SU-DHL-6 (cell line): ENCODE results near the gene MTG2.

Experiments
- H2AFZ ChIP-seq: fragments of 200-600 bp; sonication (generic); 2 replicates; pipeline ENCODE4 v1.6.1; 2014; ENCODE audit warnings: low read depth, mild to moderate bottlenecking, moderate library complexity, mixed read lengths, antibody characterized with exemption, low read length; ENCODE audit not compliant: severe bottlenecking
- H3F3A ChIP-seq: fragments of 200-600 bp; shearing (Covaris generic); 2 replicates; pipeline ENCODE4 v1.6.0; 2016; ENCODE audit warnings: antibody characterized with exemption, mild to moderate bottlenecking; ENCODE audit not compliant: insufficient read depth
- H3K27ac ChIP-seq: fragments of 200-600 bp; sonication (generic); 2 replicates; pipeline ENCODE4 v1.5.1; 2016; ENCODE audit warnings: low read depth, mild to moderate bottlenecking, low read length, moderate library complexity, mixed read lengths
- H3K27me3 ChIP-seq: fragments of 200-600 bp; sonication (generic), shearing (Covaris generic); 2 replicates; pipeline ENCODE4 v1.6.0; 2014; ENCODE audit warnings: mild to moderate bottlenecking, low read length
- H3K36me3 ChIP-seq: fragments of 200-600 bp; sonication (generic); 2 replicates; pipeline ENCODE4 v1.6.1; 2014; ENCODE audit warnings: mild to moderate bottlenecking, low read length, mixed read lengths
- H3K4me2 ChIP-seq: fragments of 300-600, 200-600 bp; shearing (Covaris generic), sonication (generic); 2 replicates; pipeline ENCODE4 v1.6.0; 2014; ENCODE audit warnings: low read length, low read depth, mild to moderate bottlenecking; ENCODE audit not compliant: poor library complexity, severe bottlenecking
- H3K4me3 ChIP-seq: fragments of 200-600 bp; sonication (generic); 2 replicates; pipeline ENCODE4 v1.5.1; 2014; ENCODE audit warnings: antibody characterized with exemption, low read length, mild to moderate bottlenecking, mixed read lengths; ENCODE audit not compliant: insufficient read depth, poor library complexity, severe bottlenecking
- H3K79me2 ChIP-seq: fragments of 200-600 bp; sonication (generic); 2 replicates; pipeline ENCODE4 v1.6.1; 2014; ENCODE audit warnings: mild to moderate bottlenecking, low read length, moderate library complexity; ENCODE audit not compliant: insufficient read depth
- H3K9ac ChIP-seq: fragments of 200-600 bp; sonication (generic); 2 replicates; pipeline ENCODE4 v1.7.0; 2014; ENCODE audit warnings: mild to moderate bottlenecking, low read length
- H3K9me2 ChIP-seq: fragments of 200-600 bp; sonication (generic); replicated peaks from 2 replicates; pipeline ENCODE4 v1.6.1; 2014; ENCODE audit warnings: low read length; ENCODE audit not compliant: insufficient read depth
- H3K9me3 ChIP-seq: fragments of 200-600 bp; sonication (generic); 2 replicates; pipeline ENCODE4 v1.6.1; 2014; ENCODE audit warnings: low read length, mixed read lengths; ENCODE audit not compliant: insufficient read depth
- H4K20me1 ChIP-seq: fragments of 200-600 bp; sonication (generic); 2 replicates; pipeline ENCODE4 v1.6.1; 2014; ENCODE audit warnings: low read depth, mild to moderate bottlenecking, antibody characterized with exemption, low read length, moderate library complexity, mixed read lengths
- CTCF ChIP-seq: fragments of 200-600 bp; sonication (generic); IDR thresholded peaks from one replicate; pipeline ENCODE4 v1.5.1; 2017; ENCODE audit warnings: antibody characterized with exemption, mild to moderate bottlenecking, low read length, moderate library complexity; ENCODE audit not compliant: insufficient read depth, poor library complexity, severe bottlenecking
- EZH2phosphoT487 ChIP-seq: fragments of 200-600 bp; sonication (generic), shearing (Covaris generic); conservative IDR thresholded peaks from 2 replicates; pipeline ENCODE4 v1.6.1; 2018; ENCODE audit warnings: mild to moderate bottlenecking, antibody characterized with exemption, low read length, moderate library complexity, mixed read lengths

The MTG2 gene

GRCh38 chr20:62200491-62201172, 17.8 kb downstream of the MTG2 start:
- H2AFZ ChIP-seq = no peak overlapping the region
- no peaks in the 10 kb centered on the region for H3K36me3 ChIP-seq
- no peak overlapping the region for H3K9ac ChIP-seq
- H3K9me3 ChIP-seq = no peaks in the 10 kb centered on the region
- no peak overlapping the region for H3K4me2 ChIP-seq
- H3K27me3 ChIP-seq = no peaks in the 10 kb centered on the region
- TF ChIP-seq CTCF (no peak), EZH2phosphoT487 (no peak)
- no peaks in the 10 kb centered on the region for H3K79me2 ChIP-seq
- no peak overlapping the region for H3K4me3 ChIP-seq
- no peak overlapping the region for H3K27ac ChIP-seq
- H4K20me1 ChIP-seq = no peaks in the 10 kb centered on the region
- no peaks in the 10 kb centered on the region for H3K9me2 ChIP-seq
- H3F3A ChIP-seq = no peaks in the 10 kb centered on the region

DNA sequence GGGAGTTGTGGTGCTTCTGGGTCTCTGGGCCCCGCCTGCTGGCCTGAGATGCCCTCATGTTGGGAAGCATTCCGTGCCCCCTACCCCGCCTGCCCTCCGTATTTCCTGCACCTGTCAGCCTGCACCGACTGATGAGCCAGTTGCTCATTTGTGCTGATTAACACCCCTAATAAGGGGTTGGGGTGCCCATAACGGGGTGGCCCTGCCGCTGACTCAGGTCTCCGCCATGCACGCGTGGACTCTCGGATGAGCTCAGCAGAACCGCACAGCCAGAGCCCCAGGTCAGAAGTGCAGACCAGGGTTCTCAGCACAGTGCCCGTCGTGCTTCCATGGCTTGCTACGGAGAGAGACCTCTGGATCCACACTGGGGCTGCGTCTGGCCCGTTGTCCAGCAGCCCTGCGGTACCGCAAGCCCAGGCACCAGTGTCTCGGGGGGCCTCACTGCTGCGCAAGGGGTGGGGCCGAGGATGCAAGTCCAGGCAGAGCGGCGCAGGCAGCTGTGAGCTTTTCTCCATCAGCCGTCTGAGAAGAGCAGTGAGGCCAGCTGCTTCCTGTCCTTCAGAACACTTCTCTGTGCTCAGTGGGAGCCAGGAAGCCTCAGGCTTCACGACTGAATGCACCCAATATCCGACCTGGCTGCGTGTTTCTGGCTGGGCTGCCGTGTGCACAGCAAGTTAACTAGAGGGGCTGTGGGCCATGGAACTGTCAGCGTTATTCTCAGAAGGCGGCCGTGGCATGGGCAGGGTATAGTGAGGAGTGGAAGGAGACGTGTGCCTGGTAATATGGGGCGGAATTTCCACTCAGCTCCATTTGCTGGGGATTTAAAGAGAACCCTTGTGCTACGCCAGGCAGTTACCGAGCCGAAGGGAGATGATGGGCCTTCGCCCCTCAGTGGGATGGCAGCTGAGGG, 18.6 kb downstream of the MTG2 start:
- no peak overlapping the region for H3K4me2 ChIP-seq
- H3K27ac ChIP-seq = no peak overlapping the region
- H3K36me3 ChIP-seq = no peaks in the 10 kb centered on the region
- no peaks in the 10 kb centered on the region for H4K20me1 ChIP-seq
- H3K79me2 ChIP-seq = no peaks in the 10 kb centered on the region
- H2AFZ ChIP-seq = no peak overlapping the region
- H3K9me3 ChIP-seq = no peaks in the 10 kb centered on the region
- TF ChIP-seq EZH2phosphoT487 (no peak), CTCF (no peak)
- no peaks in the 10 kb centered on the region for H3F3A ChIP-seq
- H3K4me3 ChIP-seq = no peak overlapping the region
- H3K9ac ChIP-seq = no peak overlapping the region
- H3K27me3 ChIP-seq = no peaks in the 10 kb centered on the region
- no peaks in the 10 kb centered on the region for H3K9me2 ChIP-seq

GRCh38 chr20:62202083-62202395, 19.2 kb downstream of the MTG2 start:
- no peaks in the 10 kb centered on the region for H3K36me3 ChIP-seq

More at GRCh38 chr20:62202083-62202395, 19.2 kb downstream of the MTG2 start:
- Histone ChIP-seq H3K9me3 (no peaks in the 10 kb centered on the region), H3K27ac (no peak overlapping the region), H4K20me1 (no peaks in the 10 kb centered on the region), H3K27me3 (no peaks in the 10 kb centered on the region), H3K9me2 (no peaks in the 10 kb centered on the region), H3K4me3 (no peak overlapping the region), H3F3A (no peaks in the 10 kb centered on the region), H2AFZ (no peak overlapping the region), H3K9ac (no peak overlapping the region), H3K79me2 (no peaks in the 10 kb centered on the region), H3K4me2 (no peak overlapping the region)
- TF ChIP-seq CTCF = no peak
- TF ChIP-seq EZH2phosphoT487 = no peak
